ENCODE results near the gene PDE9A. TPM values are rescaled to one million over a fixed set of nuclear protein-coding genes. Genes with fewer than 3 reads are reported as not detected.
A peak's percentile ranks its signal among the peaks of the same experiment; 100 is the strongest.

The PDE9A gene
- total and polyA plus RNA-seq, 2 donors (not counting 3 experiments of a cell fraction or from before 2014, with no cell fraction given) = 0.28 to 2.2 TPM

DNA sequence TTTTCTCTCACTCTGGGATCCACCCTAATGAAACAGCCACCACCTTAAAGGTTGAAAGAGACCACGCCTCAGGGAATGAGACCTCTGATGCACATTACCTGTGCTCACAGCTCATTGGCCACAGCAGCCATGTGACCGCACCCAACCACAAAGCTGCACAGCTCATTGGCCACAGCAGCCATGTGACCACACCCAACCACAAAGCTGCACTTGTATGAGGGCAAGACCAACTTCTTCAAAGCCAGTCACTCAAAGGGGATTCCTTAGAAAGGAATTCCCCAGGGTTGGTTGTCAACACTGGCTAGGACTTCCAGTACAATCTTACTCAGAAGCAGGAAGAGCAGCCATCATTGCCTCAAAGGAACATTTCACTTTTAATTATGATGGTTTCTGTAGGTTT, 43.6 kb upstream of the PDE9A start:
- no peak overlapping the region for H2AFZ ChIP-seq (ENCODE audit: low read depth, low read length)
- no peaks in the 10 kb centered on the region for H3K4me1 ChIP-seq (ENCODE audit: control insufficient read depth, extremely low read depth, insufficient read depth, low read length)
- H3K27ac ChIP-seq (ENCODE audit: insufficient read depth, low read depth, low read length) = no peak overlapping the region
- H4K20me1 ChIP-seq (replicated peaks; ENCODE audit: control insufficient read depth, extremely low read depth, insufficient read depth, low read length) = no peaks in the 10 kb centered on the region
- H3K4me2 ChIP-seq (ENCODE audit: insufficient read depth, low read length) = no peak overlapping the region
- CTCF ChIA-PET = no interaction called here
- H3K27me3 ChIP-seq (ENCODE audit: control insufficient read depth in 2 of 2, insufficient read depth in 2 of 2, low read length in 2 of 2) = no peaks in the 10 kb centered on the region
- FAIRE-seq (no peak), DNase-seq (ENCODE audit: low read depth, low spot score) (no peak)
- H3K9me1 ChIP-seq (replicated peaks; ENCODE audit: control insufficient read depth, extremely low read depth, insufficient read depth, low read length) = no peaks in the 10 kb centered on the region
- H3K36me3 ChIP-seq (ENCODE audit: control insufficient read depth in 2 of 2, extremely low read depth in 1 of 2, insufficient read depth in 2 of 2, low read length in 2 of 2) = no peaks in the 10 kb centered on the region
- H3K79me2 ChIP-seq (ENCODE audit: control insufficient read depth, insufficient read depth, low read length) = no peaks in the 10 kb centered on the region
- POLR2A ChIA-PET = no interaction called here
- dilution Hi-C loops (cut with MboI; ENCODE audit: extremely low pct_ligation_motif_present, low sequenced_read_pairs) (no loop called here), intact Hi-C loops (cut with micrococcal nuclease) (no loop called here)
- no peak overlapping the region for H3K9ac ChIP-seq (replicated peaks; ENCODE audit: extremely low read depth, insufficient read depth, low read length)
- H3K4me3 ChIP-seq (replicated peaks in 1 of 3; ENCODE audit: insufficient read depth in 1 of 3, low read depth in 1 of 3, low read length in 3 of 3) = no peak overlapping the region
- TF ChIP-seq GATA2 (IDR thresholded peaks at IDR 0.05; ENCODE audit: insufficient read depth, insufficient read length, low read depth, low read length) = no peak
- TF ChIP-seq, protein P1, sequence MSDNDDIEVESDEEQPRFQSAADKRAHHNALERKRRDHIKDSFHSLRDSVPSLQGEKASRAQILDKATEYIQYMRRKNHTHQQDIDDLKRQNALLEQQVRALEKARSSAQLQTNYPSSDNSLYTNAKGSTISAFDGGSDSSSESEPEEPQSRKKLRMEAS (IDR thresholded peaks at IDR 0.05; ENCODE audit: insufficient read depth, insufficient read length) = peak; percentile 25
- no TSS peak for BruUV-seq (replicated peaks)
- no peaks in the 10 kb centered on the region for H3K9me3 ChIP-seq (replicated peaks; ENCODE audit: control insufficient read depth, insufficient read depth, low read length)

DNA sequence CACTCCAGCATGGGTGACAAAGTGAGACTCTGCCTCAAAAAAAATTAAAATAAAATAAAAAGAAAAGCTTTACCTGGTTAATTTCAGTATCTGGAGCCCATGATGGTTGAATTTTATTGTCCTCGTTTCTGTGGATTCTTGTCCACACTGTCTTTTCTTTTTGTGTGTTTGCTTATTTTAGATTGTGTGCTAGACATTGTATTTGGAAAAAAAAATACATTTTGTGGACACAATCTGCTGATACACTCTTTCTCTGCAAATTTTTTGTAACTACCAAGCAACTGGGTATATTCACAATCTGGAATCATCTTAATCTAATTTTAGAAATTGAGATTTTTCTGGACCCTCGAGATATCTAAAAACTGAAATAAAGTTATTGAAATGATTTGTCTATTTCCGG, 41.6 kb upstream of the PDE9A start:
- FAIRE-seq (no peak), DNase-seq (ENCODE audit: low read depth, low spot score) (no peak)
- H3K4me2 ChIP-seq (ENCODE audit: insufficient read depth, low read length) = no peak overlapping the region
- peaks cover 1 to 7% of the 10 kb centered on the region in 2 experiments for H3K27me3 ChIP-seq (ENCODE audit: control insufficient read depth in 2 of 2, insufficient read depth in 2 of 2, low read length in 2 of 2)
- H3K4me3 ChIP-seq (replicated peaks in 1 of 3; ENCODE audit: insufficient read depth in 1 of 3, low read depth in 1 of 3, low read length in 3 of 3) = no peak overlapping the region
- ChIA-PET POLR2A (no interaction called here), CTCF (no interaction called here)
- no peaks in the 10 kb centered on the region for H3K4me1 ChIP-seq (ENCODE audit: control insufficient read depth, extremely low read depth, insufficient read depth, low read length)
- H2AFZ ChIP-seq (ENCODE audit: low read depth, low read length) = no peak overlapping the region
- H3K36me3 ChIP-seq (ENCODE audit: control insufficient read depth in 2 of 2, extremely low read depth in 1 of 2, insufficient read depth in 2 of 2, low read length in 2 of 2) = no peaks in the 10 kb centered on the region
- TF ChIP-seq, protein P1 (IDR thresholded peaks at IDR 0.05; ENCODE audit: insufficient read depth, insufficient read length) = no peak
- TF ChIP-seq JUN (IDR thresholded peaks at IDR 0.05; ENCODE audit: borderline replicate concordance, insufficient read depth, insufficient read length, low read depth) = no peak
- no peak for TF ChIP-seq MYC (IDR thresholded peaks at IDR 0.05; ENCODE audit: low read depth, low read length)
- TF ChIP-seq, protein P2, sequence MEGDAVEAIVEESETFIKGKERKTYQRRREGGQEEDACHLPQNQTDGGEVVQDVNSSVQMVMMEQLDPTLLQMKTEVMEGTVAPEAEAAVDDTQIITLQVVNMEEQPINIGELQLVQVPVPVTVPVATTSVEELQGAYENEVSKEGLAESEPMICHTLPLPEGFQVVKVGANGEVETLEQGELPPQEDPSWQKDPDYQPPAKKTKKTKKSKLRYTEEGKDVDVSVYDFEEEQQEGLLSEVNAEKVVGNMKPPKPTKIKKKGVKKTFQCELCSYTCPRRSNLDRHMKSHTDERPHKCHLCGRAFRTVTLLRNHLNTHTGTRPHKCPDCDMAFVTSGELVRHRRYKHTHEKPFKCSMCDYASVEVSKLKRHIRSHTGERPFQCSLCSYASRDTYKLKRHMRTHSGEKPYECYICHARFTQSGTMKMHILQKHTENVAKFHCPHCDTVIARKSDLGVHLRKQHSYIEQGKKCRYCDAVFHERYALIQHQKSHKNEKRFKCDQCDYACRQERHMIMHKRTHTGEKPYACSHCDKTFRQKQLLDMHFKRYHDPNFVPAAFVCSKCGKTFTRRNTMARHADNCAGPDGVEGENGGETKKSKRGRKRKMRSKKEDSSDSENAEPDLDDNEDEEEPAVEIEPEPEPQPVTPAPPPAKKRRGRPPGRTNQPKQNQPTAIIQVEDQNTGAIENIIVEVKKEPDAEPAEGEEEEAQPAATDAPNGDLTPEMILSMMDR (IDR thresholded peaks at IDR 0.05; ENCODE audit: extremely low read depth in 1 of 2, insufficient read depth in 1 of 2, low read depth in 1 of 2, low read length in 2 of 2) = no peak
- TF ChIP-seq POLR2A (IDR thresholded peaks at IDR 0.05; ENCODE audit: low read depth, low read length) = no peak
- no peak for TF ChIP-seq GATA2 (IDR thresholded peaks at IDR 0.05; ENCODE audit: insufficient read depth, insufficient read length, low read depth, low read length)
- no peak for TF ChIP-seq FOS (IDR thresholded peaks at IDR 0.05; ENCODE audit: borderline replicate concordance, insufficient read depth, low read length)
- TF ChIP-seq EZH2 (IDR thresholded peaks at IDR 0.05; ENCODE audit: borderline replicate concordance, low read depth, low read length, severe bottlenecking) = no peak
- TF ChIP-seq POLR2AphosphoS5 (IDR thresholded peaks at IDR 0.05; ENCODE audit: insufficient read depth, low read depth, low read length) = no peak
- BruUV-seq (replicated peaks) = no TSS peak
- intact Hi-C loops (cut with micrococcal nuclease) (no loop called here), dilution Hi-C loops (cut with MboI; ENCODE audit: extremely low pct_ligation_motif_present, low sequenced_read_pairs) (no loop called here)
- no peak overlapping the region for H3K27ac ChIP-seq (ENCODE audit: insufficient read depth, low read depth, low read length)
- no peaks in the 10 kb centered on the region for H4K20me1 ChIP-seq (replicated peaks; ENCODE audit: control insufficient read depth, extremely low read depth, insufficient read depth, low read length)
- H3K9me1 ChIP-seq (replicated peaks; ENCODE audit: control insufficient read depth, extremely low read depth, insufficient read depth, low read length) = no peaks in the 10 kb centered on the region
- no peaks in the 10 kb centered on the region for H3K79me2 ChIP-seq (ENCODE audit: control insufficient read depth, insufficient read depth, low read length)
- H3K9me3 ChIP-seq (replicated peaks; ENCODE audit: control insufficient read depth, insufficient read depth, low read length) = no peaks in the 10 kb centered on the region
- H3K9ac ChIP-seq (replicated peaks; ENCODE audit: extremely low read depth, insufficient read depth, low read length) = no peak overlapping the region
